ENCODE measurements around the gene IFNGR1.

DNA sequence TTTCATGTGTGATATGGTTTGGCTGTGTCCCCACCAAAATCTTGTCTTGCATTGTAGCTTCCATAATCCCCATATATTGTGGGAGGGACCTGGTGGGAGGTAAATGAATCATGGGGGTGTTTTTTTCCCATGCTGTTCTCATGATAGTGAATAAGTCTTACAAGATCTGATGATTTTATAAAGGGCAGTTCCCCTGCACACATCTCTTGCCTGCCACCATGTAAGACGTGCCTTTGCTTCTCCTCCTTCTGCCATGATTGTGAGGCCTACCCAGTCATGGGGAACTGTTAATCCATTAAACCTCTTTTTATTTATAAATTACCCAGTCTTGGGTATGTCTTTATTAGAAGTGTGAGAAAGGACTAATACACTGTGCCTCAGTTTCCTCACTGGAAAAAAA, 41.6 kb downstream of the IFNGR1 start:
- TF ChIP-seq, protein P1, sequence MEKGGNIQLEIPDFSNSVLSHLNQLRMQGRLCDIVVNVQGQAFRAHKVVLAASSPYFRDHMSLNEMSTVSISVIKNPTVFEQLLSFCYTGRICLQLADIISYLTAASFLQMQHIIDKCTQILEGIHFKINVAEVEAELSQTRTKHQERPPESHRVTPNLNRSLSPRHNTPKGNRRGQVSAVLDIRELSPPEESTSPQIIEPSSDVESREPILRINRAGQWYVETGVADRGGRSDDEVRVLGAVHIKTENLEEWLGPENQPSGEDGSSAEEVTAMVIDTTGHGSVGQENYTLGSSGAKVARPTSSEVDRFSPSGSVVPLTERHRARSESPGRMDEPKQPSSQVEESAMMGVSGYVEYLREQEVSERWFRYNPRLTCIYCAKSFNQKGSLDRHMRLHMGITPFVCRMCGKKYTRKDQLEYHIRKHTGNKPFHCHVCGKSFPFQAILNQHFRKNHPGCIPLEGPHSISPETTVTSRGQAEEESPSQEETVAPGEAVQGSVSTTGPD (CRISPR knock-in tag; IDR thresholded peaks at IDR 0.05), result no peak
- TF ChIP-seq KDM3A (CRISPR knock-in tag; IDR thresholded peaks at IDR 0.05; ENCODE audit: low read depth) (no peak), TBP (CRISPR knock-in tag; IDR thresholded peaks at IDR 0.05) (no peak), MAX (IDR thresholded peaks at IDR 0.05) (no peak), DNMT1 (CRISPR knock-in tag; IDR thresholded peaks at IDR 0.05) (no peak)

Measured in HepG2 (cell line).